GM21723 (cell line): Measurements from ENCODE around the gene CCDC170.
"Not testable (repeated sequence)": the region's sequence is repeated elsewhere in the genome, so short reads cannot be mapped to it uniquely, and the experiment has no call there.

ENCODE experiments used
- ATAC-seq: cut with Tn5 transposase; IDR thresholded peaks from one replicate; pipeline ENCODE4 v1.9.1; 2021; ENCODE audit warnings: mild to moderate bottlenecking, moderate library complexity; ENCODE audit not compliant: unreplicated experiment

Gene CCDC170

DNA sequence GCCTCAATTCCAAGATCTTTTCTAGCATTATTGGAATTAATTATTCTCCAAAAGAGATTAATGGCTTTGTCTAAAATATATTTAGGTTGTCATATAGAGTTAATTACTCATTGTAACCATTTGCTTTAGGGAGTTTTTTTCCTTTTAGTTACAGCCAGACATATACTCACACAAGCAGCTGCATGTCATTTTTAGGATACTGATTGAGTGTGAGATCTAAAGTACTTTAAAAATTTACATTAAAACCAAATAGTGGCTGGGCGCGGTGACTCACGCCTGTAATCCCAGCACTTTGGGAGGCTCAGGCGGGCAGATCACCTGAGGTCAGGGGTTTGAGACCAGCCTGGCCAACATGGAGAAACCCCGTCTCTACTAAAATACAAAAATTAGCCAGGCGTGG, 51.1 kb downstream of the CCDC170 start:
- not testable (repeated sequence) for ATAC-seq

- no peak for ATAC-seq
These were observed 53.3 kb downstream of the CCDC170 start for GRCh38 chr6:151546941-151547659.

GRCh38 chr6:151548201-151548600, 54.4 kb downstream of the CCDC170 start:
- ATAC-seq = no peak

GRCh38 chr6:151549790-151550189, 56.0 kb downstream of the CCDC170 start:
- no peak for ATAC-seq

- no peak for ATAC-seq
These were observed 56.8 kb downstream of the CCDC170 start for GRCh38 chr6:151550618-151551017.

GRCh38 chr6:151551223-151551857, 57.5 kb downstream of the CCDC170 start:
- ATAC-seq = no peak

DNA sequence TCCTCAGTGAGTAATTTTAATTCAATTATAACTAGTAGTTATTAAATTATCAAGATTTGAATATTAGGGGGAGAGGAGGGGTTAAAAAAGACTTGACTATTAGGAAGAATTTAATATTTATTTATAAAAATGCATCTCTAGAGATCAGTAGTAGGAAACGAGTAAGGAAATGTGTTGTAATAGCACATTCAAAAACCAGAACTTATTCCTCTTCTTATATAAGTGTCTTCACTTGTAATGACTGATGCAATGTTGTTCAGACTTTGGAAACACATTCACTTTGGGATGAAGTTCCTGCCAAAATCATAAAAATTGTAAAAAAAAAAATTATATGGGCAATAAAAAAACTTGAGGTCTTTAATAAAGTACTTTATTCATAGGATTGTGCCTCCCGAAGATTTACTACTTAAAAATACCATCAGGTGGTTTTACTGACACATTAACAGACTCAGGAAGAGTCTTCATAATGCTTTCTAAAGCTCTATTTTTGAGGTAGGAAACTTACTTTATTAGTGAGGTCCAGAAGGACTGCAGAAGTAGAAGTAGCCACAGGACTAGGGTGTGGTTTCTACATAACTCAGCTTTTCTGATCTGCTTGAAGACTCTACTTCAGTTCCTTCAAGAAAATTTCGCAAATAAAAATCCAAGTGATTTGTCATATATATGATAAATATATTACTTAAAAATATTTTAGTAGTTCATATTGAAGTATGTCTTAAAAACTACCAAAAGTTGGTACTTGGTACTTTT, 59.8 kb downstream of the CCDC170 start:
- ATAC-seq = no peak

DNA sequence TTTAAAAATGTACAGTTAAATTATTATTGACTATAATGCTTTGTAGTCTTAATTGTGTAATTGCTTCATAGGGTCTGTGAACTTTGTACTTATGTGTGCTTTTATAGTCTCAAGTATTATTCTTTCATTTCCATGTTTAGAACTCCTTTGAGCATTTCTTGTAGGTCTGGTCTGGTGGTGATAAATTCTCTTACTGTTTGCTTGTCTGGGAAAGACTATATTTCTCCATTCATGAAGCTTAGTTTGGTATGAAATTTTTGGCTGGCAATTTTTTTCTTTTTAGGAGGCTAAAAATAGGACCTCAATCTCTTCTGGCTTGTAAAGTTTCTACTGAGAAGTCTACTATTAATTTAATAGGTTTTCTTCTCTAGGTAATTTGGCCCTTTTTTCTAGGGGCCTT, 67.4 kb downstream of the CCDC170 start:
- no peak for ATAC-seq

GRCh38 chr6:151564654-151565053, 70.8 kb downstream of the CCDC170 start:
- no peak for ATAC-seq

DNA sequence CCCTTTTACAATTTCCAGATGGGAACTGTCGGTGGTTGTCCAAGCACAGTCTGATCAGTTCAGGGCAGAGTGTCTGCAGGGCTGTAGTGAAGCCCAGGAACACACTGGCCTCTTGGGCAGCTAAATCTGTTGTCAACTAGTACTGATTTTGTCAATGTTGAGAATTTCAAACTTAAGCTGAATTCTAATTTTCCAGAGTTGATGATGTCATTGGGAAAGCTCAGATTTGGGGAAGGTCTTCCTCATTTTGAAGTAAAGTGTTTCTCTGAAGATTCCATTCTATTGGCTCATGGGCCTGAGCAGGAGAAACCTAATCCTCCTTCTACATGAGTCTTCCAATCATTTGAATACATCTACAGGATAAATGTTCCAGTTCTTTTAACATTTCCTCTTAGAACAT, 72.1 kb downstream of the CCDC170 start:
- no peak for ATAC-seq

DNA sequence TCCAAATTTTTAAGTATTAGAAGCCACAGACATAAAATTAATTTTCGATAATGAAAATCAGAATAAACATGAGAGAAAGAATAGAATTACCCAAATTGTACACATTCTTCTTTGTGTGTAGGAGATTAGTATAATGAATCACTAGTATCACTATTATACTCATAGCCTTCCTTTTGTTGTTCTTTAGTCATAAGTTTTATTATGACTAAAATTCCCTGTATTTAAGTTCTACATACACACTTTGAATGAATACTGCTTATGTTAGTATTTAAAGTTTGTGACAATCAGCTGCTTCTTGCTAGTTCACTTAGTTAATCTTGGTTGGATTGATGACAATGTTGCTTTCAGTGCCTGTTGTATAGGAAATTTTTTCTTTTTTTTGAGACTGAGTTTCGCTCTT, 72.7 kb downstream of the CCDC170 start:
- ATAC-seq = no peak

- no peak for ATAC-seq
These were observed 82.8 kb downstream of the CCDC170 start for GRCh38 chr6:151576633-151577032.

- ATAC-seq = no peak
These were observed 83.4 kb downstream of the CCDC170 start for GRCh38 chr6:151577257-151577656.

DNA sequence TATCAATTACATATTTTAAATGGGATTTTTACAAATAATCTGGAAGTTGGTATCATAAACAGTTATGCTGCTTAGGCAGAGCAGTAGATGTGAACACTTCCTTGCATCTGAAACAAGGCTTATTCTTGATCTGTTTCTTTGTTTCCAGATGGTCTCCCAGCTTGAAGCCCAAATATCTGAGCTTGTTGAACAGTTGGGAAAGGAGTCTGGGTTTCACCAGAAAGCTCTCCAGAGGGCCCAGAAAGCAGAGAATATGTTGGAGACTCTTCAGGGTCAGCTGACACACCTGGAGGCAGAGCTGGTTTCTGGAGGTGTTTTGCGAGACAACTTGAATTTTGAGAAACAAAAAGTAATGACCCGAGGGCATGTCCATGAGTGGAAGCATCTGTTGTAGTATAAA, 91.9 kb downstream of the CCDC170 start:
- ATAC-seq = no peak

DNA sequence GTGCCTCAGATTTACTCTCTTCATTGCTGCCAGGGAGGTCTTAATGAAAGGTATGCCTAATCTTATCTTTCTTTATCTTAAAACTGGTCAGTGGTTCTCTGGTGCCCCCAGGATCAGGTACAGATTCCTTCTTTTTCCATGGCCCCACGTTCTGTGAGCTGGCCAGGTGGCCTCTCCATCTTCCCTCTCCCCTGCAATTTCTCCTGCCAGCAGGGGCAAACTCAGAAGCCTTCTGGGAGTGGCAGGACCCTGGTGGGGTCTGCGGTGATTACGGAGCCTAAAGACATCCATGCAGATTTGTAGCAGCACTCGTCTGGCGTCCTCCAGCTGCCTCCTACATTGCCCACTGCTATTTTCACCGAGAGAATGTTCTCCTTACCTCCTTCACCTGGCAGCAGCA, 95.8 kb downstream of the CCDC170 start:
- no peak for ATAC-seq

DNA sequence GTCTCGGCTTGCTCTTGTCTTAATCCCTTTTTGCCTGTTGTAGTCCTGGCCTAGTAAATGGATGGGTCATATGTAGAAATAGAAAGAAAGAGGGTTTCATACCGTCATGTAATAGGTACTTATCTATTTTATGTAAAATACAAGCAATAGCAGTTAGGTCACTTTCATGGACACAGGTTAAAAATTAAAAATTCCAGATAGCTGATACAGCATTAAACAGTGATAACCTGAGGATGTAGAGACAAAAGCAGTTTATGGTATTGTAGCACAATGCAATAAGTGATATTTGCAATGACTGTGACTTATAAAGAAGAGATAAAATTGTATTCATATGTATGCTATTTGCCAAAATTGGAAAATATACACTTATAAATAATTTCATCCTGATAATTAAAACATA, 96.9 kb downstream of the CCDC170 start:
- ATAC-seq = no peak

DNA sequence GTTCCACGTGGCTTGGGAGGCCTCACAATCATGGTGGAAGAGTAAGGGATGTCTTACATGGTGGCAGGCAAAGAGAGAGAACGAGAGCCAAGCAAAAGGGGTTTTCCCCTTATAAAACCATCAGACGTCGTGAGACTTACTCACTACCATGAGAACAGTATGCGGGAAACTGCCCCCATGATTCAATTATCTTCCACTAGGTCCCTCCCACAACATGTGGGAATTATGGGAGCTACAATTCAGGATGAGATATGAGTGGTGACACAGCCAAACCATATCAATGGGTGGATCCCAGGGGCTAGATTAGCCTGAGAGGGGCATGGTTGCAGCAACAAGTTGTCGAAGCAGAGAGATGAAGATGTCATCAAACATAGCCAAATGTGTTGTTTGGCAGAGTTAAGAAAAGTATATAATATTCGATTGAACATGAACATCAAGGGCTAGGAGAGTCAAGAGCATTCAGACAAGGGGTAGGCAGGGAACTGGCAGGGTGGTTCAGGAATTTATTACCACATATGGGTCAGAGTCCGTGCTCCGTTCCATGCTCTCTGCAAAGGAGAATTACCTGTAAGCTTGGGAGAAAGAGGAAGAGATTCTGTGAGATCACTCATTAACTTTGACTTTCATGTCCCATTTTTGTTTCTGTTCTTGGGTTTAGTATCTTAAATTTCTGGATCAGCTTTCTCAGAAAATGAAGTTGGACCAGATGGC, 98.8 kb downstream of the CCDC170 start:
- ATAC-seq = no peak

DNA sequence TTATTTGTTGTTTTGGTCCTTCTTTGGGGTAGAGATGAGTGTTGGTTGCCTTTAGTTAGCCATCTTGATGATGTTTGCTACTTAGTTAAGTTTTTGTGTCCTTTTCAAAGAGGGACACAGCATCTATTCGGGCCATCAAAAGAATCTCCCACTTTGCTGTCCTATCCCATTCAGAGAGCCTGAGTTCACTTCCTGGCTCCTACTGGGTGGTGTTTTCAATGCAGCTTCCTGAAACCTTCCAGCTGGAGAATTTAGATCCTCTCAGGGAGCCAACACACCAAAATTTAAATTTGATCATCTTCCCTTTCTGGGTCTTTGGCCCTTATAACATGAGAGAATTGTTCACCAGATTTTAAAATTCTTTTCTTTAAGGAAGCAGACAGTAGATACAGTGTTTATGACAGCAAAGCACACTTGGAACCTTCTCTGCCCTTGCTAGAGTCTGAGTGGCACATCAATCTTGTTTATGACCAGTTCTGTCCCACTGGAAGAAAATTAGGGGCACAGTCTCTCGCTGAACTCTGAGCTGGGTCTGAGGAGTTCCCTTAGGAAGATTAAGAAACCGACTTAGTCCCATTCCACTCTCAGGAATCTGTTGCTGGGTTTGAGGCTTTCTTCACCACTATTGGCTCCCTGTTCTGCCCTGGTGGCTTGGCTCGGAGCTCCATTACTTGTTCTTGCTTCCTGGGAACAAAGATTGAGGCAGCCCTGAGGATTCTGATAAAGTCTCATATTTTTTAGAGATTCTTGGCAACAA, 115.5 kb downstream of the CCDC170 start:
- ATAC-seq = no peak

DNA sequence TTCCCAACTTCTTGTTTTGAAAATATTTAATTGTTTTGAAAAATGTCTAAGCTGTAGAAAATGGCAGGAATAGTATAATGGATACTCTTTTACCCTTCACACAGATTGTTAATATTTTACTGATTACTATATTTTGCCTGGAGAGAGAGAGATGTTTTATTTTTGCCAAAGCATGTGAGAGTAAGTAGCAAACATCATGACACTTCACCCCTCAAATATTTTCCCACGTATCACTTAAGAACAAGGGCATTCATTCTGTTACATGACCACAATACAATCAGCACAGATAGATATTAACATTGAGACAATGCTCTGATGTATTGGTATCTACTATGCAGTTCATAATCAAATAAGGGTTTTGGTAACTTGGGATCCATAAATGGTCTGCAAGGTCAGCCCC, 116.5 kb downstream of the CCDC170 start:
- ATAC-seq = no peak

DNA sequence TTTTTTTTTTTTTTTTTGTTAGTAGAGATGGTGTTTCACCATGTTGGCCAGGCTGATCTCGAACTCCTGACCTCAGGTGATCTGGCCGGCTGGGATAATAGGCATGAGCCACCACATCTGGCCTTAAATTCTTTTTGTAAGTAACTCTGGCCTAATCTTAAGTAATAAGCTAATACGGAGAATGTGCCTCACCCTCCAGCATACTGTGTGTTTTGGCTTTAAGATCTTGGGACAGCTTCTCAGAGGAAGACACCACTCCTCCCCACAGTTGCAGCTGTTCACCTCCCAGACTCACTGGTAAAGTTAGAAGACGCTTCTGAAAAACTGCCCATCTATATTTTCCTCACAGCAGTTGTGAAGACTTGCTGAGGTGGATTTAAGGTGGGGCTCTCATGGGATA, 120.8 kb downstream of the CCDC170 start:
- ATAC-seq = no peak

DNA sequence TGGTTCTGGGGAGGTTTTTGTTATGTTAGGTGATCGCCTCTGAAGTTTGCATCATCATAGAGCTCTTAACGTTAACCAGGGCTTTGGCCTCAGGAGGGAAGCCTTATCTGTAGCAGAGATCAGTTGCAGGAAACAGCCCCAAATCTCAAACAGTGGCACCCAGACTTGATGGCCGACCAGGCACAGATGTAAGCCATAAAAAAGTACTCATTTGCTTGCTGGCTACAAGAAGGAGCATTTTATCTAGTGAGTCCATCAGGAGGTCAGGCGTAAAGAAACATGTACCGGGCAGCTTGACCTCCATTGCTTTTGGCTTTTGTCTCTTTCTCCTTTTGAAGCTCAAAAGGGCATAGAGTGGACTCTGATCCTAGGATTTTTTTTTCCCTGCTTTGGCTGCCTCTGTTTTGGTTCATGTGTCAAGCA, 122.3 kb downstream of the CCDC170 start:
- ATAC-seq = no peak
